T-helper 2 cell treated with Interferon-gamma antibody and Interleukin-4, amounts not matched to agents 5 μg/mL and 100 μg/mL, for 36 hours (primary cell): ENCODE measurements around the gene CFAP43.

Experiments
- DNase-seq: peaks from one replicate; pipeline ENCODE4 v3.0.0; 2021; ENCODE audit warnings: low spot score
- H3K27ac Mint-ChIP-seq: one replicate; pipeline ENCODE4 v1.8.0; 2021; ENCODE audit warnings: mild to moderate bottlenecking, mixed read lengths
- H3K27me3 Mint-ChIP-seq: one replicate; pipeline ENCODE4 v1.8.0; 2021; ENCODE audit warnings: low read depth, mixed read lengths
- H3K36me3 Mint-ChIP-seq: one replicate; pipeline ENCODE4 v1.8.0; 2021; ENCODE audit warnings: low read depth, mixed read lengths
- H3K4me1 Mint-ChIP-seq: one replicate; pipeline ENCODE4 v1.8.0; 2021; ENCODE audit warnings: low read depth, mixed read lengths
- H3K4me3 Mint-ChIP-seq: one replicate; pipeline ENCODE4 v1.8.0; 2022; ENCODE audit warnings: mild to moderate bottlenecking, moderate library complexity, mixed read lengths
- H3K9me3 Mint-ChIP-seq: one replicate; pipeline ENCODE4 v1.8.0; 2021; ENCODE audit warnings: mixed read lengths

Gene CFAP43

GRCh38 chr10:104267721-104268404, 35.7 kb upstream of the CFAP43 start:
- Mint-ChIP-seq H3K36me3 (peaks cover 42% of the 10 kb centered on the region), H3K27ac (peak overlapping the region; percentile 91), H3K9me3 (no peaks in the 10 kb centered on the region), H3K27me3 (no peaks in the 10 kb centered on the region), H3K4me1 (peaks cover 33% of the 10 kb centered on the region), H3K4me3 (peak overlapping the region; percentile 93)
- DNase-seq: peak; percentile 19

DNA sequence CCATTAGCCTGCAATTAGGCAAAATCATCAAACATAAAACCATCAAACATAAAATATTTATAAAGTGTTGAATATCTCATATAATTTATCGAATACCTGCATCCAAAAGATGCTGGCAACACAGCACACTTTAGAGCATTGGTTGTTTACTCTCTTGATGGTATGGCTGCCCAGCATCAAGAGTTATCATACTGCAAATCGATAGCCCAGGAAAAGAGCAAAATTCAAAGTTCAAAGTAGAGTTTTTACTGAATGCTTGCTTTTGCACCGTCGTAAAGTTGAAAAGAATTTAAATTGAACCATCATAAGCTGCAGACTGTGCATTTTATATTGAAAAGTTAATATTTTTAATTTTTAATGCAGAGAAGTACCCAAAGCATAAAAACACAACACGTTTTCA, 32.6 kb upstream of the CFAP43 start:
- no peak overlapping the region for H3K27ac Mint-ChIP-seq
- no peak for DNase-seq
- H3K9me3 Mint-ChIP-seq: no peaks in the 10 kb centered on the region
- H3K4me1 Mint-ChIP-seq: peaks cover 55% of the 10 kb centered on the region
- H3K27me3 Mint-ChIP-seq: no peaks in the 10 kb centered on the region
- peaks cover 70% of the 10 kb centered on the region for H3K36me3 Mint-ChIP-seq
- H3K4me3 Mint-ChIP-seq: no peak overlapping the region

DNA sequence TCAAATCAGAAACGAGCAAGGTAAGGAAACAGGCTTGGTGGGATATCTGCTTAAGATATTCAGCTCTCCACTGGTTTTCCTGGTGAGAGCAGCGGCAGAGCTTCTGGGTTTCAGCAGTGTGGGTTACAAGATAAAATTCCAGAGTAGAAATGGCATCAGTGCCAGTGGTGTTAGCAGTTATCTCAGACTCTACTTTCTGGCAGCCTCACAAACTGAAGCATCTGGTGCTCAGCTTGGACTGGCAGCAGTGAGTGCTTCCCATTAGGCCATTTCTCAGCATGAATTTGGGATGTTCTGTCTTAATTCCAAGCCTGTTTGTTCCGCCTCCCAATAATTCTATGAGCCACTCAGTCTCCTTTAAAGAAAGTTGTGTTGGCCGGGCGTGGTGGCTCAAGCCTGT, 29.9 kb upstream of the CFAP43 start:
- Mint-ChIP-seq H3K36me3 (peaks cover 76% of the 10 kb centered on the region), H3K4me3 (no peak overlapping the region), H3K27me3 (no peaks in the 10 kb centered on the region), H3K27ac (no peak overlapping the region), H3K9me3 (no peaks in the 10 kb centered on the region), H3K4me1 (peaks cover 59% of the 10 kb centered on the region)
- DNase-seq: no peak

GRCh38 chr10:104260775-104261115, 28.6 kb upstream of the CFAP43 start:
- peaks cover 72% of the 10 kb centered on the region for H3K36me3 Mint-ChIP-seq

GRCh38 chr10:104259999-104260774, 28.0 kb upstream of the CFAP43 start:
- peaks cover 63% of the 10 kb centered on the region for H3K4me1 Mint-ChIP-seq
- no peaks in the 10 kb centered on the region for H3K9me3 Mint-ChIP-seq
- peak overlapping the region; percentile 66 for H3K27ac Mint-ChIP-seq
- DNase-seq: no peak
- H3K36me3 Mint-ChIP-seq: peaks cover 70% of the 10 kb centered on the region
- peak overlapping the region; percentile 21 for H3K4me3 Mint-ChIP-seq
- H3K27me3 Mint-ChIP-seq: no peaks in the 10 kb centered on the region

More at GRCh38 chr10:104260775-104261115, 28.6 kb upstream of the CFAP43 start:
- DNase-seq: peak; percentile 18
- Mint-ChIP-seq H3K27ac (peak overlapping the region; percentile 66), H3K9me3 (no peaks in the 10 kb centered on the region), H3K4me3 (peak overlapping the region; percentile 21), H3K4me1 (peaks cover 64% of the 10 kb centered on the region), H3K27me3 (no peaks in the 10 kb centered on the region)

DNA sequence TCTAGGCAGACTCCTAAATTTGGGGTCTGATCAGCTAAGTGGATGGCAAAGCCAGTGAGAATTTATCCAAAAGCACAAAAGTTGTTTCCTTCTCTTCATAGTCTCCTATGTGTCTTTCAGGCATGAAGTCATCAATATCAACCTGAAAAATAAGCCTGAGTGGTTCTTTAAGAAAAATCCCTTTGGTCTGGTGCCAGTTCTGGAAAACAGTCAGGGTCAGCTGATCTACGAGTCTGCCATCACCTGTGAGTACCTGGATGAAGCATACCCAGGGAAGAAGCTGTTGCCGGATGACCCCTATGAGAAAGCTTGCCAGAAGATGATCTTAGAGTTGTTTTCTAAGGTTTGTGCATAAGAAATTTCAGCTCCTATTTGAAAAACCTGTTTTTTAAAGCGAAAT, 27.3 kb upstream of the CFAP43 start:
- no peak for DNase-seq
- H3K4me3 Mint-ChIP-seq: no peak overlapping the region
- no peaks in the 10 kb centered on the region for H3K9me3 Mint-ChIP-seq
- peaks cover 61% of the 10 kb centered on the region for H3K4me1 Mint-ChIP-seq
- no peaks in the 10 kb centered on the region for H3K27me3 Mint-ChIP-seq
- H3K27ac Mint-ChIP-seq: peak overlapping the region; percentile 12
- peaks cover 68% of the 10 kb centered on the region for H3K36me3 Mint-ChIP-seq

- H3K27ac Mint-ChIP-seq: peak overlapping the region; percentile 21
- H3K36me3 Mint-ChIP-seq: peaks cover 66% of the 10 kb centered on the region
- no peak for DNase-seq
- no peak overlapping the region for H3K4me3 Mint-ChIP-seq
- H3K9me3 Mint-ChIP-seq: no peaks in the 10 kb centered on the region
- H3K4me1 Mint-ChIP-seq: peaks cover 64% of the 10 kb centered on the region
- no peaks in the 10 kb centered on the region for H3K27me3 Mint-ChIP-seq
Observed at GRCh38 chr10:104258209-104258608, 26.0 kb upstream of the CFAP43 start.

- peaks cover 64% of the 10 kb centered on the region for H3K36me3 Mint-ChIP-seq
Observed at GRCh38 chr10:104257235-104257634, 25.1 kb upstream of the CFAP43 start.

GRCh38 chr10:104256335-104256961, 24.3 kb upstream of the CFAP43 start:
- Mint-ChIP-seq H3K4me1 (peaks cover 60% of the 10 kb centered on the region), H3K27me3 (no peaks in the 10 kb centered on the region), H3K9me3 (no peaks in the 10 kb centered on the region), H3K4me3 (peak overlapping the region; percentile 98), H3K27ac (peak overlapping the region; percentile 43), H3K36me3 (peaks cover 56% of the 10 kb centered on the region)
- no peak for DNase-seq

More at GRCh38 chr10:104257235-104257634, 25.1 kb upstream of the CFAP43 start:
- Mint-ChIP-seq H3K27me3 (no peaks in the 10 kb centered on the region), H3K27ac (no peak overlapping the region), H3K4me1 (peaks cover 65% of the 10 kb centered on the region), H3K4me3 (peak overlapping the region; percentile 98), H3K9me3 (no peaks in the 10 kb centered on the region)
- no peak for DNase-seq

DNA sequence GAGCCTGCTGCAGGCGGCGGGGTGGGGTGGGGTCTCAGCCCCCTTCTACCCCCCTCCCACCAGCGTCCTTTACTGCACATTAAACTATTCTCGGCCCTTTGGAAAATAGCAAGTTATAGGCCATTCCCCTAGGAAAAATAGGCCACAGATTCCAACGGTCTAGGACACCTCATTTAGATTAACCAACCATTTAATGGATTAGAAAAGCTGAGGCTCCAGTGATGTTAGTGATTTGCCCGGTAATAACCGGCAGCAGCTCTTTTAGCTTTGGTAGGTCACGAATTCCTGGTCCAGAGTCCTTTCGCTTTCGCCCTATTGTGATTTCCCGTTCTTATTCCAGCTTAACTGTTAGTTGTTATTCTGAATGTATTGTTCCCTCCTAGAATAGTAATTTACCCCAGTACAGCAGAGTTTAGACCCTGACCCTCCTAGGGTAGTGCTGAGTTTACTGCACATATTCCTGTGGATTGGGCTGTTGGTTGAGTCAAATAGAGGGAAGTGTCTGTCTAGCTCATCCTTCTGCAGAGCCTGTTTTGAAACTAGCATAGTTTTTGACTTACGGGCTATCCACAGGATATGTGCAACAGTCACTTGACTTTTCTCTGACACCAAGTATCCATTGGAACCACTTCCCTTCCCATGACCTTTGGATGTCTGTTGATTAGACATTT, 23.3 kb upstream of the CFAP43 start:
- Mint-ChIP-seq H3K36me3 (peaks cover 46% of the 10 kb centered on the region), H3K9me3 (no peaks in the 10 kb centered on the region), H3K27me3 (peaks cover 3% of the 10 kb centered on the region), H3K4me1 (peaks cover 50% of the 10 kb centered on the region), H3K4me3 (peak overlapping the region; percentile 98), H3K27ac (peak overlapping the region; percentile 95)
- peak; percentile 21 for DNase-seq

DNA sequence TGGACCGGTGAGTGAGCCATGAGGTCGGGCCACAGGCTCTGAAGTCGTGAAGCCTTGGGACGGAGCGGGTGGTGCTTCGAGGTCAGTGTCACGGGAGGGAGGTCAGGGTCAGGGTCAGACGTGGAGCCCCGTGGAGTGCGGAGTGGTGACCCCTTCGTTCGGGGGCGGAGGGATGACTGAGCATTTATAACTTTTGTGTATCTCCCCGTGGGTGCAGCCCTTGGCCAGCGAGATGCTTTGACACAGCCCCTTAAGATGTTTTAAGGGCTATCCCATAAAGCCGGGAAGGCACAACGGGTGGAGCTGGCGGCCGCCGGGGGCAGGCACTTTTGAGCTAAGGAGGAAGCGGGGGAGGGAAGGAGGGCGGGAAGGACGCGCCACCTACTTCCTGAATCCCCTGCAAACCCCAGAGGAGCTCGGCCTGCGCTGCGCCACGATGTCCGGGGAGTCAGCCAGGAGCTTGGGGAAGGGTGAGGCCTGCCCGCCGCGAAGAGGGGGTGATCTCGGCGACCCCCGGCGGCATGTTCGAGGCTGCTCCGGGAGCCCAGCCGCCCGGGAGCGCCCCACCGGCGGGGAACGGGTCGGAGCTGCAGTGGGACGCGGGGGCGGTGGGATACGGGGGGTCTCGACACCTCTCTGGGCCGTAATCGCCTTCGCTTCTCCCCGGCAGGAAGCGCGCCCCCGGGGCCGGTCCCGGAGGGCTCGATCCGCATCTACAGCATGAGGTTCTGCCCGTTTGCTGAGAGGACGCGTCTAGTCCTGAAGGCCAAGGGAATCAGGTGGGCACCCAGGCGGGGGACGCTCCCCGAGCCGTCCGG, 22.5 kb upstream of the CFAP43 start, which contains the start of gene GSTO1:
GSTO1 (plus strand) TSS at position 400 of the 818 bp plus-strand sequence; CDS start at position 437, 37 bp downstream.
- H3K27me3 Mint-ChIP-seq: peaks cover 9% of the 10 kb centered on the region
- peak within 1 kb of the TSS; percentile 95 for H3K27ac Mint-ChIP-seq
- H3K36me3 Mint-ChIP-seq: peaks cover 39% of the 10 kb centered on the region
- DNase-seq: peak; percentile 35
- no peaks in the 10 kb centered on the region for H3K9me3 Mint-ChIP-seq
- peaks cover 44% of the 10 kb centered on the region for H3K4me1 Mint-ChIP-seq
- H3K4me3 Mint-ChIP-seq: peak within 1 kb of the TSS; percentile 98

- no peaks in the 10 kb centered on the region for H3K9me3 Mint-ChIP-seq
- H3K27ac Mint-ChIP-seq: peak overlapping the region; percentile 95
- H3K4me3 Mint-ChIP-seq: peak overlapping the region; percentile 98
- H3K4me1 Mint-ChIP-seq: peaks cover 36% of the 10 kb centered on the region
- no peak for DNase-seq
- H3K27me3 Mint-ChIP-seq: peaks cover 9% of the 10 kb centered on the region
- H3K36me3 Mint-ChIP-seq: peaks cover 30% of the 10 kb centered on the region
Observed at GRCh38 chr10:104253606-104254410, 21.6 kb upstream of the CFAP43 start.
